Nephron (organoid): ENCODE measurements around the gene KRTAP24-1.
A peak's percentile ranks its signal among the peaks of the same experiment; 100 is the strongest.

Experiments
- H3K27ac Mint-ChIP-seq, 3 experiments: 2 replicates each; pipeline ENCODE4 v1.8.0; 2020; ENCODE audit warnings: mixed read lengths in 3 of 3, mild to moderate bottlenecking in 2 of 3, moderate library complexity in 1 of 3
- H3K27me3 Mint-ChIP-seq: 2 replicates; pipeline ENCODE4 v1.8.0; 2021; ENCODE audit warnings: low read depth, mild to moderate bottlenecking, moderate library complexity, mixed read lengths
- H3K36me3 Mint-ChIP-seq: 2 replicates; pipeline ENCODE4 v1.8.0; 2020; ENCODE audit warnings: low read depth, mixed read lengths
- H3K4me1 Mint-ChIP-seq: 2 replicates; pipeline ENCODE4 v1.8.0; 2020; ENCODE audit warnings: mixed read lengths
- H3K4me3 Mint-ChIP-seq, 3 experiments: 2 replicates each; pipeline ENCODE4 v1.8.0; 2020; ENCODE audit warnings: mild to moderate bottlenecking in 3 of 3, mixed read lengths in 3 of 3, moderate library complexity in 2 of 3
- H3K9me3 Mint-ChIP-seq: 2 replicates; pipeline ENCODE4 v1.8.0; 2020; ENCODE audit warnings: mixed read lengths
- TF ChIP-seq, protein P1 (sequence below), 3 experiments: fragments of 200-600 bp; sonication (generic); IDR thresholded peaks; one replicate each; pipeline ENCODE4 v1.5.0; 2021; ENCODE audit warnings: antibody characterized with exemption in 3 of 3; ENCODE audit not compliant: unreplicated experiment in 3 of 3

The KRTAP24-1 gene

DNA sequence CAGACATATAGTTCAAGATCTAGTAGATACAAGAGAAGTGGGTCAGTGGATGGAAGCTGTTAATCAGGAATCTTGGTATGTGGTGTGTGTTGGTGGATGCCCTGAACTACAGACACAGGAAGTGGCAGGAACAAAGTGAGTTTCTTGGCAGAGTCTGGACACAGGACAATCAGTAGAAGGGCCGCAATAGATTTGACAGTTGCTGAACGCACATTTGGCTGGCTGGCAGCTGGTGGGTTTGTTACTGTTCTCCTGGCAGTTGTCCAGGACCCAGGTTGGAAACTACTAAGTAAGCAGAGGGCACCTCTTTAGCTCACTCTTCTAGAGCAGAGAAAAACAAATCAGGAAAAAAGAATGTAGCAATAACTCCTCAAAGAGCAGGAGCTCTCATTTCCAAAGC, 24.1 kb upstream of the KRTAP24-1 start:
- Mint-ChIP-seq H3K27ac (peak overlapping the region in 2 of 3 experiments; percentile 8 to 24), H3K36me3 (no peaks in the 10 kb centered on the region), H3K27me3 (no peaks in the 10 kb centered on the region), H3K4me3 (no peak overlapping the region), H3K4me1 (peaks cover 8% of the 10 kb centered on the region), H3K9me3 (peaks cover 2% of the 10 kb centered on the region)
- TF ChIP-seq, protein P1, sequence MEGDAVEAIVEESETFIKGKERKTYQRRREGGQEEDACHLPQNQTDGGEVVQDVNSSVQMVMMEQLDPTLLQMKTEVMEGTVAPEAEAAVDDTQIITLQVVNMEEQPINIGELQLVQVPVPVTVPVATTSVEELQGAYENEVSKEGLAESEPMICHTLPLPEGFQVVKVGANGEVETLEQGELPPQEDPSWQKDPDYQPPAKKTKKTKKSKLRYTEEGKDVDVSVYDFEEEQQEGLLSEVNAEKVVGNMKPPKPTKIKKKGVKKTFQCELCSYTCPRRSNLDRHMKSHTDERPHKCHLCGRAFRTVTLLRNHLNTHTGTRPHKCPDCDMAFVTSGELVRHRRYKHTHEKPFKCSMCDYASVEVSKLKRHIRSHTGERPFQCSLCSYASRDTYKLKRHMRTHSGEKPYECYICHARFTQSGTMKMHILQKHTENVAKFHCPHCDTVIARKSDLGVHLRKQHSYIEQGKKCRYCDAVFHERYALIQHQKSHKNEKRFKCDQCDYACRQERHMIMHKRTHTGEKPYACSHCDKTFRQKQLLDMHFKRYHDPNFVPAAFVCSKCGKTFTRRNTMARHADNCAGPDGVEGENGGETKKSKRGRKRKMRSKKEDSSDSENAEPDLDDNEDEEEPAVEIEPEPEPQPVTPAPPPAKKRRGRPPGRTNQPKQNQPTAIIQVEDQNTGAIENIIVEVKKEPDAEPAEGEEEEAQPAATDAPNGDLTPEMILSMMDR (IDR thresholded peaks at IDR 0.05; ENCODE audit: unreplicated experiment in 3 of 3), result no peak

DNA sequence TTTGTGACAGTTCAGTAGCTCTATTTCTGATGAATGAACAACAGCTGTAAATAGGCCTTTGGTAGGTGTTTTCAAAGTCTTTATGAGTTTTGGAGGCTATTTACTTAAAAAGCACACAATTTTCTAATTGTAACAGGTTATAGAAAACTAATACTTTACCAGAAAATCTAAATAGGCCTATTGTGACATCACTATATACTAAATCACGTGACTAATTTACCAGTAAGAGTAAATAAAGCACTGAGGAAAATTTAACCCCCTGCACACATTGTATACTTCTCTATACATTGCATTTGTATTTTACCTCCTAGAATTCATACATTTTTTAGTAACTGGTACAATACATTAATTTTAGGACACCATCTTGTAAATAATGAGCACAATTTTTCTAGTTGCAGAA, 22.4 kb upstream of the KRTAP24-1 start:
- Mint-ChIP-seq H3K4me3 (no peak overlapping the region), H3K9me3 (peaks cover 2% of the 10 kb centered on the region), H3K4me1 (peaks cover 8% of the 10 kb centered on the region), H3K27me3 (no peaks in the 10 kb centered on the region), H3K27ac (no peak overlapping the region), H3K36me3 (no peaks in the 10 kb centered on the region)
- TF ChIP-seq, protein P1 (IDR thresholded peaks at IDR 0.05; ENCODE audit: unreplicated experiment in 3 of 3), result no peak

DNA sequence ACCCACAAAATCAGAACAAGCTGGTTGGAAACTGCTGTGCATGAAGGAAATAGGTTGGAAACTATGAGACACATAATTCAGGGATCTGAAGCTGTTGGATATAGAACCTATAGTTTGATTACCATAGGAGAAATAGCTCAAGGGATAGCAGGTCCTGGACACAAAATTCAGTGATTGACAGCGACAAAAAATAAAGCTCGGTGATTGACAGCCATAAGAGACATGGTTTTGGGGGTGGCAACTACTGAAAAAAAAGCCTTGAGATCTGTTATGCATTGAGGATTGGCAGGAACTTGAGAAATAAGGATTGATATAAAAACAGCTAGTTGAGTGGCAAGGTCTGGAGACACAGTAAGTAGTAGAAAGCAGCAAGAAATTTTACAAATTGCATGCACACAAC, 6.5 kb upstream of the KRTAP24-1 start, which contains the start of gene KRTAP25-1:
KRTAP25-1 (minus strand) TSS at position 300 of the 400 bp plus-strand sequence; CDS start at position 276, 24 bp downstream.
- no peaks in the 10 kb centered on the region for H3K9me3 Mint-ChIP-seq
- H3K27ac Mint-ChIP-seq, result no peak within 1 kb of the TSS

DNA sequence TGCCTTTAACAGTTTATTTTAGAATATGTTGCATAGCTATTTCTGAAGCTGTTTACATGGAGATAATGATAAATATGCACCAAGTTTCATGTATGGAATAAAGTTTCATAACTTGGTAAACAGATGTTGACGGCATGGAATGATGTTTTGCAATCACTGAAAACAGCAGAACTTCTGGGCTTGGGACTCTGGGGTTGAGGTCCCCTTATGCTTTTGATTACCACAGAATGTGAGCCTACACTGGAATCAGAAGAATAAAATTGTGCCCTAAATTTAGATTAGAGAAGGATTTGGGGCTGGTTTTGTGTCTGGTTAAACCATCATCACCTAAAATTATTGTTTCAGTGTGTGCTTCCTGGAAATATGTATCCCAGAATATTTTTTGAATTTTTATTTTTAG, 11.1 kb downstream of the KRTAP24-1 start:
- Mint-ChIP-seq H3K4me1 (no peaks in the 10 kb centered on the region), H3K4me3 (no peak overlapping the region), H3K9me3 (peaks cover 8% of the 10 kb centered on the region), H3K27me3 (peaks cover 3% of the 10 kb centered on the region), H3K36me3 (no peaks in the 10 kb centered on the region), H3K27ac (no peak overlapping the region)
- TF ChIP-seq, protein P1 (IDR thresholded peaks at IDR 0.05; ENCODE audit: unreplicated experiment in 3 of 3), result no peak

More for the DNA sequence above, 6.5 kb upstream of the KRTAP24-1 start, which contains the start of gene KRTAP25-1:
- Mint-ChIP-seq H3K4me1 (no peaks in the 10 kb centered on the region), H3K4me3 (no peak within 1 kb of the TSS), H3K36me3 (no peaks in the 10 kb centered on the region), H3K27me3 (peaks cover 4% of the 10 kb centered on the region)
- TF ChIP-seq, protein P1 (IDR thresholded peaks at IDR 0.05; ENCODE audit: unreplicated experiment in 3 of 3), result no peak

DNA sequence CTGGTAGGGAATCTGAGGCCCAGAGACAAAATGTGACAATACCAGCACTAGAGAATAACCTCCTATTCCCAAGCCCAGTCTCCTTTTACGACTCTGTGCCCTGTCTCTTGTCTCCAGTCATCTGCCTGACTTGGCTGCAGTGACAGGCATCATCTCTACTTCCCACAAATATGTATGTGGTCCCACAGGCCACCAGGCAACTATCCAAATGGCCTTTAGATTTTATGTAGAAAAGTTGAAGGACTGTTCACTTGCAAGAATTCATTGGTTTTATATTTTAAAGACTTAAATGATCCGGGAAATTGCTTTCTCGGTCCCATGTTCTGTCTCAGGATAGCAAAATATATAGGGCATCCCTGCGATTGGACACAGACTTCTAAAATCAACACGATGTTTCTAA, 11.6 kb downstream of the KRTAP24-1 start:
- no peaks in the 10 kb centered on the region for H3K4me1 Mint-ChIP-seq
- peaks cover 3% of the 10 kb centered on the region for H3K27me3 Mint-ChIP-seq
- no peaks in the 10 kb centered on the region for H3K36me3 Mint-ChIP-seq
- H3K4me3 Mint-ChIP-seq, result no peak overlapping the region
- TF ChIP-seq, protein P1 (IDR thresholded peaks at IDR 0.05; ENCODE audit: unreplicated experiment in 3 of 3), result no peak
- no peak overlapping the region for H3K27ac Mint-ChIP-seq
- peaks cover 8% of the 10 kb centered on the region for H3K9me3 Mint-ChIP-seq

DNA sequence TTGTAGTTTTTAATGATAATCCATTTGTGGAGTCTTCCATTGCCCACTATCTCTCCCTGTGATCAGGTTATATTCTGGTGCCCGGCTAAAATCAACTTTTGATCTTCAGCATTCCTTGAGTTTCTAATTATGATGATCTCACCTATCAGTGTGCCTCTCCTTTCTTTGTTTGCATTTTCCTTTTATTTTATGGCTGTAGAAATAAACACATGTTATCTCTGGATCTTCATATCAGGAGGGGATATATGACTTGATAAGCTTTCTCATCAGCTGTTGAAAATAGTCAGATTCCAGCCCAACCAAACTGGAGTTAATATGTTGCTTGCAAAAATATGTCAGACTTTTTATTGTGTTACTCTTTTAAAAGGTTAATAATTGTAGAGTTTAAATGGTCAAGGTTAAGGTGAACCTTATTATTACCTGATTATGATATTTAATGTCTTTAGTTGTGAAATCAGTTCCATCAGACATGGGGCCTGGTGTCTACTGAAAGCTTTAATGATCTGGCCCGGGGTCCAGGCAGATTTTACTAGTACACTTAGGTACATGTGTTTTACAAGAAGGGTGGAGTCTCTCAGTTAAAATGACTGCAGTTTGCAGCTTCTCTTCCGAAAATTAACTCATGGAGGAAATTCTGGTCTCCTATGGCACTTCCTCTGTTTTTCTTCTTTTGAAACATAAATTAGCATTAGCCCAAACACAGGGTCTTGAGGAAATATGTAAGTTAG, 12.8 kb downstream of the KRTAP24-1 start:
- no peak overlapping the region for H3K27ac Mint-ChIP-seq
- no peaks in the 10 kb centered on the region for H3K36me3 Mint-ChIP-seq
- peaks cover 11% of the 10 kb centered on the region for H3K9me3 Mint-ChIP-seq

More for the DNA sequence above, 12.8 kb downstream of the KRTAP24-1 start:
- Mint-ChIP-seq H3K4me3 (no peak overlapping the region), H3K4me1 (no peaks in the 10 kb centered on the region), H3K27me3 (peaks cover 3% of the 10 kb centered on the region)
- TF ChIP-seq, protein P1 (IDR thresholded peaks at IDR 0.05; ENCODE audit: unreplicated experiment in 3 of 3), result no peak
